Stomach smooth muscle (tissue), 2 donors: ENCODE results near the gene PIR.
A peak's percentile ranks its signal among the peaks of the same experiment; 100 is the strongest.

Experiments
- H3K27ac ChIP-seq: one replicate; pipeline ENCODE4 v1.7.0; 2013; ENCODE audit warnings: mild to moderate bottlenecking, low read length, inconsistent platforms
- H3K27me3 ChIP-seq, 2 donors: one replicate each; pipeline ENCODE4 v1.7.0; 2013; ENCODE audit warnings: low read length in 2 of 2; ENCODE audit not compliant: insufficient read depth in 2 of 2, control insufficient read depth in 1 of 2
- H3K36me3 ChIP-seq, 2 donors: one replicate each; pipeline ENCODE4 v1.7.0; 2013; ENCODE audit warnings: low read length in 2 of 2; ENCODE audit not compliant: control insufficient read depth in 2 of 2, insufficient read depth in 2 of 2
- H3K4me1 ChIP-seq: one replicate; pipeline ENCODE4 v1.7.0; 2013; ENCODE audit warnings: low read length; ENCODE audit not compliant: control insufficient read depth, insufficient read depth
- H3K4me3 ChIP-seq, 2 donors: one replicate each; pipeline ENCODE4 v1.7.0; 2013; ENCODE audit warnings: low read length in 2 of 2
- H3K9ac ChIP-seq, 2 donors: one replicate each; pipeline ENCODE4 v1.7.0; 2013; ENCODE audit warnings: low read length in 2 of 2, mild to moderate bottlenecking in 1 of 2
- H3K9me3 ChIP-seq, 2 donors: one replicate each; pipeline ENCODE4 v1.7.0; 2013; ENCODE audit warnings: low read length in 2 of 2; ENCODE audit not compliant: control insufficient read depth in 2 of 2
- donor health status: healthy.
- donor health status: Pancreatic carcinoma.

PIR gene

DNA sequence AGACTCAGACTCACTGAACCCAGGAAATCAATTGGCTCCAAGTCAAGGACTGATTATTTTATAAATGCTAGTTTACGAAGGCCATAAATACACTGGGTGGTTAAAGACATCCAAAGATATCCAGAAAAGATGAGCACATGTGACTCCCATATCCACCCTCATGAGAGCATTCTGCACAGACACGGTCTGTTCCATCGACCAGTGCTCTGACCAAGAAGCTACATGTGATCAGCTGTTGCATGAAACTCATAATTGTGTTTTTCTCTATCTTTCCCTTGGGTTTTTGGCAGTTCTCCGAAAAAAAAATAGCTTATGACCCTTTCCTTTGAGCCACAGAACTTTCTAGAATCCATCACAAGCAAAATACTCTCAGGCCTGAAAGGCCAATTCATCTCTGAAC, 2.7 kb upstream of the PIR start:
- H3K4me1 ChIP-seq, result no peaks in the 10 kb centered on the region
- H3K27ac ChIP-seq, result no peak overlapping the region
- H3K27me3 ChIP-seq, result peaks cover 0 to 10% of the 10 kb centered on the region in 2 donors
- H3K36me3 ChIP-seq, result no peaks in the 10 kb centered on the region
- no peak overlapping the region for H3K9ac ChIP-seq
- no peaks in the 10 kb centered on the region for H3K9me3 ChIP-seq
- no peak overlapping the region for H3K4me3 ChIP-seq

DNA sequence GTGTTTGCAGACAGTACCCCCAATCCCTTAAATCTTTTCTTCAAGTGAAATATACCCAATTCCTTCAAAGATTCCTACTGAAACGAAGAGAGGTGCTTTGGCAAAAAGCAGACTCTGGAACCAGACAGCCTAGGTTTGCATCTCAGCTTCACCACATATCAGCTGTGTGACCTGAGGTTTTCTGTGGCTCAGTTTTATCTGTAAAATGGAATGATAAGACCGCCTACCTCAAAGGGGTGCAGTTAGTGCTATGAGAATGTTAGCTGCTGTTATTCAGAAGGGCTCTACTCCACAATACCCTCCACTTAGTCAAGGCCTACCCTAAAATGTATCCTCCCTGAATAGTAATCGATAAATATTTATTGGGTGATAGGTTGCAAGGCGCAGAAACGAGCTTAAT, 664 bp downstream of the PIR start:
- peak overlapping the region; percentile 78 for H3K4me3 ChIP-seq
- no peak overlapping the region for H3K27ac ChIP-seq
- peaks cover 0 to 16% of the 10 kb centered on the region in 2 donors for H3K27me3 ChIP-seq
- H3K9ac ChIP-seq, result peak overlapping the region; percentile 1 to 43
- H3K4me1 ChIP-seq, result no peaks in the 10 kb centered on the region
- H3K36me3 ChIP-seq, result no peaks in the 10 kb centered on the region
- H3K9me3 ChIP-seq, result no peaks in the 10 kb centered on the region

DNA sequence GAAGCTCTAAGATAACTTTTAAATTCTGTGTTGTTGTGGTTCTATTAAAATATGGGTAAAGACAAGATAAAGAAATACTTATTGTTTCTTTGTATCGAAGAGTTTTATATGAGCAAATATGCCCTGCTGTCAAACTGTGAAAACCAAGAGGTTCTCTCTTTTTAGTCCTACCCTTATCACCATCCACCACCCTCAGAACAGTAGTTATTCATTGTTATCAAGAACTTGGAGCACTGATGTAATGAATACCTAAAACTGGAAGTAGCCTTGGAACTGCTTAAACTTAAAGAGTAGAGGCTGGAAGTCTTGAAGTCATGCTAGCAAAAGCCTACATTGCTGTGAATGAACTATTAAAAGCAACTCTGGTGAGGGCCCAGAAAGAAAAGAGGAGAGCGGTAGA, 9.2 kb downstream of the PIR start:
- Histone ChIP-seq H3K4me3 (no peak overlapping the region), H3K9me3 (no peaks in the 10 kb centered on the region), H3K27ac (no peak overlapping the region), H3K9ac (no peak overlapping the region), H3K27me3 (peaks cover 0 to 6% of the 10 kb centered on the region in 2 donors), H3K36me3 (no peaks in the 10 kb centered on the region), H3K4me1 (no peaks in the 10 kb centered on the region)

DNA sequence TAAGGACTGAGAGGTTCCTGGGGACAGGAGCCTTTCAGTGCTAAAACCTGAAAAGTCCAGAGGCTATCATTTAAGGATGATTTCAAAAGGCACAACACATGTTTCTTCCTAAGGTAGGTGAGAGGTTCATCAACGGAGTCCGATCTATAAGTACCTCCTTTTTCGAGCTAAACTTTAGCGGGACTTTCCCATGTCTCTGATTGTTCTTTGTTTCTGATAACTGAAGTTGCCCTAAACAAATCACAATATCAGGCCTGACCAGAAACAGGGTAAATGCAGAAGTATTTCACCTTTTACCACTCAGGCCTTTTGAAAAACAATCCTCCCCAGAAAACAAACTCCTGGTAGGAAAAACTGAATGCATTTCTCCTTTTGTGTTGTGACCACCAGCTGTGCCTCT, 17.6 kb downstream of the PIR start:
- no peak overlapping the region for H3K9ac ChIP-seq
- peaks cover 0 to 5% of the 10 kb centered on the region in 2 donors for H3K36me3 ChIP-seq
- H3K27ac ChIP-seq, result no peak overlapping the region
- no peaks in the 10 kb centered on the region for H3K9me3 ChIP-seq
- H3K27me3 ChIP-seq, result no peaks in the 10 kb centered on the region
- no peaks in the 10 kb centered on the region for H3K4me1 ChIP-seq
- no peak overlapping the region for H3K4me3 ChIP-seq

DNA sequence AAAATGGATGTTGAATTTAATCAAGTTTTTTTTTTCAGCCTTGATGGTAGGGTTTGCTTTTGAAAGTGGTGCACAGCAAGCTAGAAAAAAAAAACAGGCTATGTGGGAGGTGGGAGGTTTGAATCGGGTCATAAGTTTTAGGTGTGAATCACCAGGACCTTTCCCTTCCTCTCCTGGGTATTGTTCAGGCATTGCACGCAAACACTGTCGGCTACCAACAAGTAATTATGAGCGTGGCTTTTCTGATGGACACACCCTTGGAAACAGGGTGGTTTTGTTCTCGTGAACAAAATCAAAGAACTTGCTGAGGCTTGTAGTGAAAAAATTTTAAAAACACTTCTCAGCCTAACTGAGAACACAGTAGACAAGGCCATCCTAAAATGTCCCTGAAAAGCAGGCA, 18.1 kb downstream of the PIR start:
- Histone ChIP-seq H3K4me1 (no peaks in the 10 kb centered on the region), H3K4me3 (no peak overlapping the region), H3K9ac (no peak overlapping the region), H3K9me3 (no peaks in the 10 kb centered on the region), H3K36me3 (peaks cover 0 to 5% of the 10 kb centered on the region in 2 donors), H3K27me3 (no peaks in the 10 kb centered on the region), H3K27ac (no peak overlapping the region)

DNA sequence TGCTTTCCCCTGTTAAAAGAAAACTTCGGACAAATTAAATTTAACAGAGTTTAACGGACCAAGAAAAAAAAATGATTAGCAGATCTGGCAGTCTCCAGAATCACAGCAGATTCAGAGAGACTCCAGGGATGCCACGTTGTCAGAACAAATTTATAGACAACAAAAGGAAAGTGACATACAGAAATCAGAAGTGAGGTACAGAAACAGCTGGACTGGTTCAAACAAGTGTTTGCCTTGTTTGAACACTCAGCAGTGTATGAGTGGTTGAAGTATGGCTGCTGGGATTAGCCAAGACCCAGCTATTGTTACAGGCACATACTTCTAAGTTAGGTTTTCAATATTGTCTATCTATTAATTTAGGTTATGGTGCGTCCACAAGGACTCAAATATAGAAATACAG, 19.1 kb downstream of the PIR start:
- Histone ChIP-seq H3K36me3 (peaks cover 0 to 5% of the 10 kb centered on the region in 2 donors), H3K9ac (no peak overlapping the region), H3K4me3 (no peak overlapping the region), H3K9me3 (no peaks in the 10 kb centered on the region), H3K27me3 (no peaks in the 10 kb centered on the region), H3K27ac (no peak overlapping the region), H3K4me1 (no peaks in the 10 kb centered on the region)

DNA sequence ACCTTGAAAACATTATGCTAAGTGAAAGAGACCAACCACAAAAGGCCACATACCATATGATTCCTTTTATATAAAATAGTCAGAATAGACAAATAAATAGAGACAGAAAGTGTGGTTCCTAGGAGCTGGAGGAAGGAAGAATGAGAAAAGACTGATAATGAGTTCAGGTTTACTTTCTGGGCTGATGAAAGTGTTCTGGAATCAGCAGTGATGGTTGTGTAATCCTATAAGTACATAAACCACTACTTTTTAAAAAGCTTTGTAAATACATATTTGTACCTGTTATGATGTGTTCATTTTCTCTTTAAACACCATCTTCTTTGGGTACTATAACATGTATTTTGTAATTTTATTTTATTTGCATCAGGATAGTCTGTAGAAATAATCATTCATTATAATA, 20.6 kb downstream of the PIR start:
- H3K9me3 ChIP-seq, result no peaks in the 10 kb centered on the region
- H3K27me3 ChIP-seq, result no peaks in the 10 kb centered on the region
- H3K36me3 ChIP-seq, result no peaks in the 10 kb centered on the region
- no peak overlapping the region for H3K27ac ChIP-seq
- H3K4me3 ChIP-seq, result no peak overlapping the region
- no peaks in the 10 kb centered on the region for H3K4me1 ChIP-seq
- no peak overlapping the region for H3K9ac ChIP-seq

DNA sequence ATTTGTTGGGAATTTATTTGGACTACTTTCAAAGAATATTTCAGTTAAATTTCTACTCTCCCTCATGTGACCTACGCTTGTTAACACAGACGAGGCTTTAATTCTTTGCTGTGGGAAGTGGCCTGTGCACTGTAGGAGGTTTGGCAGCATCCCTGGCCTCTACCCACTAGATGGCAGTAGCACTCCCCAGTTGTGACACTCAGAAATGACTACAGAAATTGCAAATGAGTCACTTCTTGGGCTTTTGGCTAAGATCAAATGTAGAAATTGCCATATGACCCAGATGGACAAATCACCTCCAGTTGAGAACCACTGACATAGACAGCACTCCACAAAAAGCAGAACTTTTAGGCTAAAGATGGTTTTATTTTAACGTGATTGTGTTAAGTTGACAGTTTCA, 22.1 kb downstream of the PIR start:
- Histone ChIP-seq H3K9ac (no peak overlapping the region), H3K4me1 (no peaks in the 10 kb centered on the region), H3K36me3 (no peaks in the 10 kb centered on the region), H3K27me3 (peaks cover 0 to 7% of the 10 kb centered on the region in 2 donors), H3K4me3 (no peak overlapping the region), H3K27ac (no peak overlapping the region), H3K9me3 (no peaks in the 10 kb centered on the region)

DNA sequence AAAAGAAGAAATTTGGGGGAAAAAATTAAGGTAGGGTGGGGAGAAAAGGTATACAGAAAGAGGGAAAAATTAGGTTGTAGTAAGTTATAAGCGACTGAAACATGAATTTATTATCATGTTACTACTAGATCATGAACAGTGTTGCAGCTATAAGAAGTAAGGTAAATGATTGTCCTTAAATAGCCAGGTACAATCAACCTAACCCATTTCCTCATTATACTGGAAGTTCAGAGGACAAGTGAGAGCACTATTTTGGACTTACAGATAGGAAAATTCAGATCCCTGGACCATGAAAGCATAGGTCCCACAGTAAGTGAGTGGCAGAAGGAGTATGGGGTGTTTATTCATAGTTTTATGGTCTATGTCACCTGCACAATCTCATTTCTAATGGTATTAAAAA, 23.5 kb downstream of the PIR start:
- no peak overlapping the region for H3K9ac ChIP-seq
- no peaks in the 10 kb centered on the region for H3K36me3 ChIP-seq
- H3K4me1 ChIP-seq, result no peaks in the 10 kb centered on the region
- H3K4me3 ChIP-seq, result no peak overlapping the region
- H3K9me3 ChIP-seq, result no peaks in the 10 kb centered on the region
- no peak overlapping the region for H3K27ac ChIP-seq
- peaks cover 0 to 7% of the 10 kb centered on the region in 2 donors for H3K27me3 ChIP-seq

DNA sequence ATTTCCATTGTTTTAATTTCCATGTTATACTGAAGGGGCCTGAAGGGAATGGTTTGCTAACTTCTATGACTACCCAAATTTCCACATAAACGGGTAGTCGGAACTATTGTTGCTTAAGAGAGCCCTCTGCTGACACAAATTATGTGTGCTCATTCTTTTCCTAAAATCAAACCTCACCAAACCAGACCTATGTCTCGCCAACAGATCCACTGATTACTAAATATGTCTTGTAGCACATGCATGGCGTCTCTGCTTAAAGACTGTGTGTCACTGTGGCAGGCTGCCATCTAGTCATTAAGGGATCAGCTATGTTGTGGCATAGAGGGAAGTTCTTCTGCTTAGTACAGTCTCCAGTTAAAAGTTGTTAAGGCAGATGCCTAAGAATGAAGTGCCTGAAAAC, 25.1 kb downstream of the PIR start:
- H3K27ac ChIP-seq, result no peak overlapping the region
- H3K4me1 ChIP-seq, result no peaks in the 10 kb centered on the region
- no peaks in the 10 kb centered on the region for H3K9me3 ChIP-seq
- no peak overlapping the region for H3K9ac ChIP-seq
- no peaks in the 10 kb centered on the region for H3K36me3 ChIP-seq
- no peak overlapping the region for H3K4me3 ChIP-seq
- H3K27me3 ChIP-seq, result peaks cover 0 to 7% of the 10 kb centered on the region in 2 donors

DNA sequence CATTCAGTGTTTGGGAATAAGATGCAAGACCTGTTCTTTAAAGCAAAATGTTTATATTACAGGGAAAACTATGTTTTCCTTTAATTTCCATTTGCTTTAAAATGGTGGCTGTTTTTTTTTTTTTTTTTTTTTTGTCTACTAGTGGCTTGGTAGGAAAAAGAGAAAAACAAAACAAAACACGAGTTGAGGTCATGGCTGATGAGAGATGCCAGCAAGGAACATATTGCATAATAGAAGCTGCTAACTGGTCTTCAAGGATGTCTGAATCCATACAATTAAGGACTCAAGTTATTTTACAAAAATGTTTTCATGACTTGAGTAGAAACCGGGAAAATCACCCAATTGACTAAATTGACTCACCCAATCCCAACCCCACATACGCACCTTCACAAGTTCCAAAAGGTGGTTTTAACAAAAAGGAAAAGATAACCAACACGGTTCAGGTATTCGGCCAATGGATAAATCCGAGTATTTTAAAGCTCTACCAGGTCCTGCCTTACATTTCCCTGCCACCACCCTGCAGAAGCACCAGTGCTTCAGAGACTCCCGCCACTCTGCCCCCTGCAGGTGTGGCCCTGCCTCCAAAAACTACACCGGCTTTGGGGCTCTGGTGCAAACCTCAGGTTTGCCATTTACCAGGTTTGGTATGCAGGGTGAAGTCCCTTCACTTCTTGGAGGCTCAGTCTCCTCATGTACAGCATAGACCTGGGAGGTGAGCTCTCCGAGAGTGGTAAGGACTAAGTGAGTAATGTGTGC, 27.1 kb downstream of the PIR start:
- no peak overlapping the region for H3K4me3 ChIP-seq
- no peak overlapping the region for H3K27ac ChIP-seq

More for the DNA sequence above, 27.1 kb downstream of the PIR start:
- no peaks in the 10 kb centered on the region for H3K4me1 ChIP-seq
- H3K9me3 ChIP-seq, result no peaks in the 10 kb centered on the region
- no peaks in the 10 kb centered on the region for H3K36me3 ChIP-seq
- H3K27me3 ChIP-seq, result peaks cover 0 to 7% of the 10 kb centered on the region in 2 donors
- H3K9ac ChIP-seq, result peak overlapping the region in 1 of 2 donors; percentile 13
